HG03103 (cell line): Measurements from ENCODE around the gene CEP85.

Experiments
- ATAC-seq: cut with Tn5 transposase; IDR thresholded peaks from one replicate; pipeline ENCODE4 v1.9.1; 2021; ENCODE audit warnings: low read depth; ENCODE audit not compliant: unreplicated experiment

CEP85 gene

GRCh38 chr1:26233903-26234643 lies at the start of gene CEP85:
TSS of gene CEP85 (plus strand) at chr1:26234200. CDS start at chr1:26239784, 5,584 bp downstream.
- ATAC-seq, result peak; percentile 85

- ATAC-seq, result no peak
Observed at GRCh38 chr1:26184883-26185282, 49.1 kb upstream of the CEP85 start.

GRCh38 chr1:26187882-26188281 lies 46.1 kb upstream of the CEP85 start:
- ATAC-seq, result no peak

GRCh38 chr1:26188477-26188876 lies 45.5 kb upstream of the CEP85 start:
- no peak for ATAC-seq

- no peak for ATAC-seq
Observed at GRCh38 chr1:26189331-26189730, 44.7 kb upstream of the CEP85 start.

- ATAC-seq, result no peak
Observed at GRCh38 chr1:26189751-26190275, 44.2 kb upstream of the CEP85 start.

GRCh38 chr1:26190373-26190987 lies 43.5 kb upstream of the CEP85 start, which contains the start of gene CATSPER4:
TSS of gene CATSPER4 (plus strand) at chr1:26190602. CDS start at chr1:26190628, 26 bp downstream.
- ATAC-seq, result no peak

- no peak for ATAC-seq
Observed at GRCh38 chr1:26191739-26192138, 42.3 kb upstream of the CEP85 start.

GRCh38 chr1:26195805-26196204 lies 38.2 kb upstream of the CEP85 start:
- ATAC-seq, result no peak

GRCh38 chr1:26197301-26197700 lies 36.7 kb upstream of the CEP85 start:
- ATAC-seq, result no peak

- no peak for ATAC-seq
Observed at GRCh38 chr1:26197813-26198212, 36.2 kb upstream of the CEP85 start.

- ATAC-seq, result no peak
Observed at GRCh38 chr1:26200413-26200812, 33.6 kb upstream of the CEP85 start.

GRCh38 chr1:26203642-26204318 lies 30.2 kb upstream of the CEP85 start:
- ATAC-seq, result no peak

- ATAC-seq, result no peak
Observed at GRCh38 chr1:26210147-26210870, 23.7 kb upstream of the CEP85 start.

- no peak for ATAC-seq
Observed at GRCh38 chr1:26212726-26213125, 21.3 kb upstream of the CEP85 start.

- ATAC-seq, result no peak
Observed at GRCh38 chr1:26213335-26213905, 20.6 kb upstream of the CEP85 start.

- ATAC-seq, result no peak
Observed at GRCh38 chr1:26215246-26215645, 18.8 kb upstream of the CEP85 start.

- ATAC-seq, result no peak
Observed at GRCh38 chr1:26218906-26219494, 15.0 kb upstream of the CEP85 start.

GRCh38 chr1:26220199-26220912 lies 13.6 kb upstream of the CEP85 start:
- no peak for ATAC-seq
